ENCODE data around the gene LAPTM5.

DNA sequence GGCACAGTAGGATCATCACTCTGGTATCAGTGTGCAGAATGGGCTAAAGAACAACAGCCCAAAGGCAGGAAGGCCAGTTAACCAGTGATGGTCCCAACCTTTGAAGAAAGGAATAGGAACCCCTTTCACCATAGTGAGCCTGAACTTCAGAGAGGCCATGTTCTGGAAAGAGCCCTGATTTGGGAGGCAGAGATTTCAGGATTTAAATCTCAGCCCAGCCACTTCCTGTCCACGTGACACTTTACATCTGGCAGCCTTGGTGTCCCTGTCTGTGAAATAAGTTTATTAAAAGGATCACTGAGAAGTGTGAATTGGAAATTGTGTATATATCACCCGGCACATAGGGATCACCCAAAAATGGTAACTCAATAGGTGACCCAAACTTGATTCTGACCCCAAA is 47.2 kb downstream of the LAPTM5 start:
- TF ChIP-seq, protein P1, sequence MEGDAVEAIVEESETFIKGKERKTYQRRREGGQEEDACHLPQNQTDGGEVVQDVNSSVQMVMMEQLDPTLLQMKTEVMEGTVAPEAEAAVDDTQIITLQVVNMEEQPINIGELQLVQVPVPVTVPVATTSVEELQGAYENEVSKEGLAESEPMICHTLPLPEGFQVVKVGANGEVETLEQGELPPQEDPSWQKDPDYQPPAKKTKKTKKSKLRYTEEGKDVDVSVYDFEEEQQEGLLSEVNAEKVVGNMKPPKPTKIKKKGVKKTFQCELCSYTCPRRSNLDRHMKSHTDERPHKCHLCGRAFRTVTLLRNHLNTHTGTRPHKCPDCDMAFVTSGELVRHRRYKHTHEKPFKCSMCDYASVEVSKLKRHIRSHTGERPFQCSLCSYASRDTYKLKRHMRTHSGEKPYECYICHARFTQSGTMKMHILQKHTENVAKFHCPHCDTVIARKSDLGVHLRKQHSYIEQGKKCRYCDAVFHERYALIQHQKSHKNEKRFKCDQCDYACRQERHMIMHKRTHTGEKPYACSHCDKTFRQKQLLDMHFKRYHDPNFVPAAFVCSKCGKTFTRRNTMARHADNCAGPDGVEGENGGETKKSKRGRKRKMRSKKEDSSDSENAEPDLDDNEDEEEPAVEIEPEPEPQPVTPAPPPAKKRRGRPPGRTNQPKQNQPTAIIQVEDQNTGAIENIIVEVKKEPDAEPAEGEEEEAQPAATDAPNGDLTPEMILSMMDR (IDR thresholded peaks at IDR 0.05): no peak
- TF ChIP-seq EZH2 (IDR thresholded peaks at IDR 0.05): no peak

Measured in neural progenitor cell (in vitro differentiated cells).